Dedifferentiated amniotic fluid mesenchymal stem cell (primary cell): ENCODE results near the gene NTF4.

Experiments used
- DNase-seq: peaks from one replicate; pipeline ENCODE4 v3.0.0-alpha.2; 2016; ENCODE audit errors: extremely low spot score

The NTF4 gene

GRCh38 chr19:49064768-49065611, at the start of gene NTF4:
Gene NTF4, minus strand, starts transcription at chr19:49064818. Its CDS starts 2,821 bp downstream, at chr19:49061997.
- DNase-seq = no peak

DNA sequence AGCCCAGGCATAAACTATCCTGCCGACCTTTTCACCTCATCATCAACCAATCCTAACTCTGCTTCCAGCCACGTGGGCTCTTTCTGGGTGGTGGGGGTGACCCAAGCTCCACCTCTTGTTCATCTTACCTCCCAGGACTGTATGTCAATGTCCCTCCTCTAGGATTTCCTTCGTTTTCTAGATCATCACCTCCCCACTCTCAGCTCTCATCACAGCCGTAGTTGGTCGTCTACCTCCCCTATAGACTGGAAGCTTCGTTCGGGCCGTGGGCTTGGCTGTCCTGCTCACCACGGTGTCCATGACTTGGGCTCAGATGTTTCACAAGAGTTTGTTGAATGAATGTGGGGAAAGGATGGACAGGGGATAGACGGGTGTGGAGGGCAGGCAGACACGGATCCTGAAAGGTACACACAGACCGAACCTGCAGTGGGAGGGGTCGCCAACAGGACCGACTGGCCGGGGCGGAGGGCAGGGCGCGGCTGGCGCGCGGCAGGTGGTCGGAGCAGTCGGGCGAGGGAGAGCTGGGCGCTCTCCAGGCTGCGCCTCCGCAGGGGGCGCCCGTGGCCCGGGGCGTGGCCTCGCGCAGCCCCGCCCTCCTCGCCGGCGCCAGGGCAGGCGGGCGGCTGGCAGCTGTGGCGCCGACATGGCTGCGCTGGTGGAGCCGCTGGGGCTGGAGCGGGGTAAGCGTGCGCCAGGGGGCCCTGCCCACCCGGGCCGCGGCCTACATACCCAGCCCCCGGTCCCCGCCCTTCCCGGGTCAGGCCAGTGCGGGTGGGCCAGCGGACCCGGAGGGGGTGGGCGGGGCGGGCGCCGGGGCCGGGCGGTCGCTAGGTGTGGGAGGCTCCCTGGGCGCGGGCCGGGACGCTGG, 49.4 kb upstream of the NTF4 start, which contains the start of gene LIN7B:
Gene LIN7B, plus strand, starts transcription at position 609 of the 868 bp plus-strand sequence. Its CDS starts 35 bp downstream, at position 644.
- DNase-seq = peak; percentile 21

DNA sequence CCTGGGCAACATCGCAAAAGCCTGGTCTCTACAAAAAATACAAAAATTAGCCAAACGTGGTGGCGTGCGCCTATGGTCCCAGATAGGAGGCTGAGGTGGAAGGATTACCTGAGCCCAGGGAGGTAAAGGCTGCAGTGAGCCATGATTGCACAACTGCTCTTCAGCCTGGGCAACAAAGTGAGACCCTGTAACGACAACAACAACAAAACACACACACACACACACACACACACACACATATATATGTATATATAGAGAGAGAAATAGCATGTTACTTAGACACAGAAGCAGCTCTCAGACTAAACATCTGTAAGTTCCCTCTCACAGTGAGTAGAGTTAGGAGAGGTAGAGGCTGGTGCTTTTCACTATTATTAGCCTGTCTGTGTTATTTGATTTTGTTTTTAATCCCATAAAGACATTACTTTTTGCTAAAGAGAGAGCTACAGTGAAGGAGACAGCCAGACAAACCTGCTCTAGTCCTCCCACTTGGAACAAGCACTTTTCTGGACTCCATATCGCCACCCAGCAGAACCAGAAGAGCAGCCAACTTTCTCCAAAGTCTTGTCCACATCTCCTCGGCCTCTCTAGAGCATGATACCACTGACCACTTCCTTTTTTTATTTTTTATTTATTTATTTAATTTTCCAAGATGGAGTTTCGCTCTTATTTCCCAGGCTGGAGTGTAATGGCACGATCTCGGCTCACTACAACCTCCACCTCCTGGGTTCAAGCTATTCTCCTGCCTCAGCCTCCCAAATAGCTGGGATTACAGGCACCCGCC, 46.8 kb upstream of the NTF4 start:
- no peak for DNase-seq

DNA sequence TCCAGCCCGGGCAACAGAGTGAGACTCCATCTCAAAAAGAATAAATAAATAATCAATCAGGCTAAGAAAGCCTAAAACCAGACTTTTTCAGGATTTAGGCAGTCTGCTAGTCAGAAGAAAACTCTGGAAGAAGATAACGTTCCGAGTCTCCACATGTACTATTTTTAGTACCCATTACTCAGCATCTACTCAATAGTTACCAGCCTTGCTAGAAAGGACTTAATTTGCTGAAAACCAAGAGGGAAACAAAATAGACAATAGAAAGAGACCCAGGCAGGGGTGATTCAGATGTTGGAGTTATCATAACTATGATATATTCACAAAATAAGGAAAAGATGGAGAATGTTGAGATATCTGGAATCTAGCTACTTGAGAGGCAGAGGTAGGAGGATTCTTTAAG, 45.9 kb upstream of the NTF4 start:
- peak; percentile 22 for DNase-seq

GRCh38 chr19:49109569-49110233, 45.1 kb upstream of the NTF4 start:
- no peak for DNase-seq

- DNase-seq = no peak
These were observed 44.4 kb upstream of the NTF4 start for GRCh38 chr19:49109051-49109450.

- DNase-seq = no peak
These were observed 43.2 kb upstream of the NTF4 start for GRCh38 chr19:49107625-49108459.

GRCh38 chr19:49106648-49107135, 42.1 kb upstream of the NTF4 start:
- no peak for DNase-seq

GRCh38 chr19:49104229-49104864, 39.7 kb upstream of the NTF4 start:
- no peak for DNase-seq

- DNase-seq = no peak
These were observed 38.9 kb upstream of the NTF4 start for GRCh38 chr19:49103331-49104085.

DNA sequence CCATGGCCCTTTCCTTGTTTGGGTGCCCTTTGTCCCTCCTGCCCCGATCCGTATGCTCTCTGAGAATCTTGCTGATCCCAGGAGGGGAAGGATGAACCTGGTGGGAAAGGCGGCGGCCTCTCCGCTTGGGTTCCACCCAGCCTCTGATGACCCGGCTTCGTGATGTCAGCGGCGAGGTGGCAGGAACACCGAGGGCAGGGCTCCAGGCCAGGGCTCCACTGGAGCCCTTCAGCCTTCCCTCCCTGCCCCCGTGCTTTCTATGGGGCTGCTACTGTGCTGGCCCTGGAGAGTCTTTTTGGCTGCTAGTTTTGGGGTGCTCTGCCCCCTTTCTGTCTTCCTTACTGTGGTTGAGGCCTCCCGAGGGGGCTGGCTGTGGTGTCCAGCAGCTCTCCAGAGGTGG, 37.7 kb upstream of the NTF4 start:
- no peak for DNase-seq

DNA sequence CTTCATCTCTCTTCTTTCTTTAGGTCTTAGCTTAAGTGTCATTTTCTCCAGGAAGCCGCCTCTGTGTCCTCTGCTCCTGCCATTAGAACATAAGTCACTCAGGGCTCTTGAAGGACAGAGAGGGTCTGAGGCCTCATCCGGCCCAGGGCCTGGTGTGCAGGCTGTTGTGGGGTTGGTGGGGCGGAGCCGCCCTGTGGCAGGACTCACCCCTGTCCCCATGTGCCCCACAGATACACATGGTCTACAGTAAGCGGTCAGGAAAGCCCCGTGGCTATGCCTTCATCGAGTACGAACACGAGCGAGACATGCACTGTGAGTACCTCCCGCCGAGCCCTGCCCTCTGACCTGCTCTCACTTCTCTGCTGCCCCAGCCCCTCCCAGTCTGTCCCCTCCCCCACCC, 36.5 kb upstream of the NTF4 start:
- no peak for DNase-seq

DNA sequence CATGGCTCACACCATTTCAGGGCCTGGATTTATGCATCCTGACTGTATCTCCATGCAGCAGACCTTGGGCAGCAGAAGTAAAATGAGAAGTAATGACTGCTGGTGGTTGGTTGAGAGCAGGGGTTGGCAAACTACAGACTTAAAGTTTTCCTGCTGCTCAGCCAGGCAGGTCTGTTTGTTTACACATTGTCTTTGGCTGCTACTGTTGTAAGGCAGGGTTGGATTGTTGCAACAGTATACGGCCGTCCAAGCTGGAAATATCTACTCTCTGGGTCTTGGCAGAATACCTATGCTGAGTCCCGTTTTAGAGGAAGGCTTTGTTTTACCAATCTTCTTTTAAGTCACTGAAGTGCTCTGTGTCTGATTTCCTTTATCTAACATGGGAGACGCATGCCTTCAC, 34.2 kb upstream of the NTF4 start:
- DNase-seq = no peak

DNA sequence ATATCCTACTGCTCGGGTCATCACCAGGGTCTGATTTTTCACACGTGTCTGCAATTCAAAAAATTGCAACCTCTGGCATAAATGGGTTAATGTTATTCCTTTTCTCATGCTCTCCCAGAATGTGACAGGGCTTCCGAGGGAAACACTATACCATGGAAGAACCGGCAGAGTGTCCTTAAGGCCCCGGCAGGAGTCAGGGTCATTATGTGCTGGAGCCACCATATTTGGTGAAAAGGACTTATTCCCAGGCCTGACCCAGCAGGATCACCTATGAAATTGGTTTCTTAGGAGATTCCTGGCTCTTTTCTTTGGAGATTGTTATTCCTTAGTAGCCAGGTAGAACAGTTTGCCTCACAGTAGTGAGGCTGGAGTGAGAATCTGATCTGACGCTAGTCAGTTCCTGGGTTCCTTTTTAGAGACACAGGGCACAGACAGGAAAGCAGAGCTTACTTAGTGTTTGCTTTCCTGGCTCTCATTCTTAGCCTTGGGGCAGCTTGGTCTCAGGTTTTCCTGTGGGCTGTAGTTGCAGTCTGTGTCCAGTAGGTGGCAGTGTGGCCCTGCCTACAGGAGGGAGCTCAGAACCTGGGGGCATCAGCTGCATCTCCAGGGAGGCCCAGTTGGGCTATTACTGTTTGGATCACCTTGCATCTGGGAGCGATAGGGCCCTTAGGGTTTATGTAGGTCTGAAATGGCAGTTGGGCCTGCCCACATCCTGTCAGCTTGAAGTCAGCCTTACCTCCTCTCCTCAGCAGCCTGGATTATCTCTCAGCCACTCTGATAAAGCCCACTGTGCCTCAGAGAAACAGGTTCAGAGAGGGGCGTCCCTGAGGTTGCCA, 33.1 kb upstream of the NTF4 start:
- DNase-seq = peak; percentile 73

DNA sequence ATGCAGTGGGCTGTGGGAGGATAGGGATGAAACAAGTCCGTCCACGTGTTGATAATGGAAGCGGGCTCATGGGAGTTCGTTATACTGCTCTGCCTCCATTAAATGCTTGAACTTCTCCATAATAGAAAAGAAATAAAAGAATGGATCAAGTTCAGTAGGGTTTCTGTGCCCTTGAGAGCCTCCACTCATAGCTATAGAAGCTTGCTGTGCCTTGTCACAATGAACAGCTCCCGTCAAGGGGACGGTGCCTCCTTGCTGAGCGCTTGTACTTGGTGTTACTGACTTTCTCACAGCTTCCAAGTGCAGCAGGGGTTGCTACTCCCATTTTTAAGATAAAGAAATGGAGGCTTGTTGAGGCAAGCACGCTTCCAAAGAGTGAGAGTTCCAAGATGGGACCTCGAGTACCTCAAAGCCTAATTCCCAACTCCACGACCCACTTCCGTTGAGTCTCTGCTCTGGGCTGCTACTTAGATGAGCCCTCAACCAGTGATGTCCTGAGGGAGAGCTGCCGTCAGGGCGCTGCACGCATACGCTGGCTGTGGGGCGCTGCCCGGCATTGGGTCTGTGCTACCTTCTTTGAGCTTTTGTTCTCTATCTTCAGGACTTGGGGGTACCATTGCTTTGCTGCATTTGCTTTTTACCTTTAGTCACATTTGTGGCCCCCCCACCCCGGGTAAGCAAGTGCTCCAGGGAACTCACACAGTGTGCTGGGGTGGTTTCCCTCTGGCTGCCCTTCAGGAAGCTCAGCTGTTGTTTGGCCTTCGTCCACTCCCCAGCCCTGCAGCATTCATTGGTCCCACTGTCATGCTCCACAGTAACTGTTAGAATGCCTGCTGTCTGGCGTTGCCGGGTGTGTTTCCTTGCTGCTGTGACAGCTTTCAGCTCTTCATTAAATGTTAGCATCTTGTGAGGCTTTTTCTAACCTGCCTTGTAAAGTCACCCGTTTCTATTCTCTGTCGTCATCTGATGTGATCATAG, 30.2 kb upstream of the NTF4 start:
- DNase-seq = no peak

GRCh38 chr19:49092686-49093085, 28.1 kb upstream of the NTF4 start:
- no peak for DNase-seq
